Activated naive CD4-positive, alpha-beta T cell (primary cell): Measurements from ENCODE around the gene SLC35C1.
A peak's percentile ranks its signal among the peaks of the same experiment; 100 is the strongest.
"Not testable (repeated sequence)": the region's sequence is repeated elsewhere in the genome, so short reads cannot be mapped to it uniquely, and the experiment has no call there.

Experiments
- DNase-seq, 4 experiments: peaks; one replicate each; lab custom pipeline; 2025; lab: John Stamatoyannopoulos, UW

The SLC35C1 gene

GRCh38 chr11:45811109-45811435, 6.1 kb downstream of the SLC35C1 start:
- DNase-seq: no peak

GRCh38 chr11:45811571-45812290, 6.8 kb downstream of the SLC35C1 start:
- no peak for DNase-seq

GRCh38 chr11:45812581-45813548, 7.9 kb downstream of the SLC35C1 start:
- no peak for DNase-seq

- no peak for DNase-seq
These were observed 10.8 kb downstream of the SLC35C1 start for GRCh38 chr11:45815747-45816146.

- no peak for DNase-seq
These were observed 11.7 kb downstream of the SLC35C1 start for GRCh38 chr11:45816614-45817013.

- DNase-seq: no peak
These were observed 12.2 kb downstream of the SLC35C1 start for GRCh38 chr11:45817191-45817590.

GRCh38 chr11:45818961-45819605, 14.1 kb downstream of the SLC35C1 start:
- no peak for DNase-seq

GRCh38 chr11:45820211-45820857, 15.4 kb downstream of the SLC35C1 start:
- DNase-seq: no peak

GRCh38 chr11:45826492-45826891, 21.5 kb downstream of the SLC35C1 start:
- DNase-seq: not testable (repeated sequence)

- no peak for DNase-seq
These were observed 22.2 kb downstream of the SLC35C1 start for GRCh38 chr11:45827123-45827522.

- DNase-seq: no peak
These were observed 24.0 kb downstream of the SLC35C1 start for GRCh38 chr11:45828996-45829395.

- DNase-seq: no peak
These were observed 25.6 kb downstream of the SLC35C1 start for GRCh38 chr11:45830596-45830995.

- DNase-seq: no peak
These were observed 28.0 kb downstream of the SLC35C1 start for GRCh38 chr11:45832811-45833441.

GRCh38 chr11:45833761-45834160, 28.8 kb downstream of the SLC35C1 start:
- DNase-seq: no peak

- no peak for DNase-seq
These were observed 29.4 kb downstream of the SLC35C1 start for GRCh38 chr11:45834298-45834756.

GRCh38 chr11:45839204-45839603, 34.3 kb downstream of the SLC35C1 start:
- DNase-seq: no peak

- DNase-seq: not testable (repeated sequence)
These were observed 35.3 kb downstream of the SLC35C1 start for GRCh38 chr11:45840251-45840650.

GRCh38 chr11:45843158-45843924, 38.4 kb downstream of the SLC35C1 start:
- DNase-seq: peak; percentile 53 to 75 (median 67)

GRCh38 chr11:45844822-45845578, 40.1 kb downstream of the SLC35C1 start:
- no peak for DNase-seq

- no peak for DNase-seq
These were observed 41.3 kb downstream of the SLC35C1 start for GRCh38 chr11:45846174-45846675.
